Measurements from ENCODE around the gene ARFRP1.

The ARFRP1 gene

GRCh38 chr20:63704749-63705117 is 3.0 kb downstream of the ARFRP1 start:
- in situ Hi-C loops (cut with HindIII; ENCODE audit: low sequenced_read_pairs) = no loop called here
- H3K4me3 ChIP-seq (ENCODE audit: low read depth, low read length) = no peak overlapping the region
- TF ChIP-seq CTCF (IDR thresholded peaks at IDR 0.05; ENCODE audit: low read depth, low read length) = no peak
- DNase-seq (ENCODE audit: low read depth, low spot score) = no peak

GRCh38 chr20:63703976-63704748 is 3.6 kb downstream of the ARFRP1 start:
- in situ Hi-C loops (cut with HindIII; ENCODE audit: low sequenced_read_pairs) = no loop called here
- TF ChIP-seq CTCF (IDR thresholded peaks at IDR 0.05; ENCODE audit: low read depth, low read length) = no peak
- no peak overlapping the region for H3K4me3 ChIP-seq (ENCODE audit: low read depth, low read length)
- no peak for DNase-seq (ENCODE audit: low read depth, low spot score)

- H3K4me3 ChIP-seq (ENCODE audit: low read depth, low read length) = no peak overlapping the region
- no peak for DNase-seq (ENCODE audit: low read depth, low spot score)
- no peak for TF ChIP-seq CTCF (IDR thresholded peaks at IDR 0.05; ENCODE audit: low read depth, low read length)
- in situ Hi-C loops (cut with HindIII; ENCODE audit: low sequenced_read_pairs) = no loop called here
Observed at GRCh38 chr20:63703471-63703975, 4.3 kb downstream of the ARFRP1 start.

GRCh38 chr20:63702751-63703470 is 4.9 kb downstream of the ARFRP1 start:
- H3K4me3 ChIP-seq (ENCODE audit: low read depth, low read length) = no peak overlapping the region
- no peak for DNase-seq (ENCODE audit: low read depth, low spot score)
- no peak for TF ChIP-seq CTCF (IDR thresholded peaks at IDR 0.05; ENCODE audit: low read depth, low read length)
- in situ Hi-C loops (cut with HindIII; ENCODE audit: low sequenced_read_pairs) = no loop called here

GRCh38 chr20:63702036-63702665 is 5.6 kb downstream of the ARFRP1 start:
- no peak overlapping the region for H3K4me3 ChIP-seq (ENCODE audit: low read depth, low read length)
- DNase-seq (ENCODE audit: low read depth, low spot score) = no peak

More at GRCh38 chr20:63702036-63702665, 5.6 kb downstream of the ARFRP1 start:
- in situ Hi-C loops (cut with HindIII; ENCODE audit: low sequenced_read_pairs) = no loop called here
- no peak for TF ChIP-seq CTCF (IDR thresholded peaks at IDR 0.05; ENCODE audit: low read depth, low read length)

All from astrocyte of the spinal cord (primary cell).